NK-92 treated with Interleukin-12 subunit alpha and Interleukin-12 subunit beta, amount 100 ng/mL, for 24 hours (cell line): ENCODE data around the gene OSBPL8.
"Not testable (repeated sequence)": the region's sequence is repeated elsewhere in the genome, so short reads cannot be mapped to it uniquely, and the experiment has no call there.

Experiments used
- DNase-seq: peaks from one replicate; lab custom pipeline; 2025; lab: John Stamatoyannopoulos, UW

OSBPL8 gene

GRCh38 chr12:76360316-76360715, 199.3 kb downstream of the OSBPL8 start:
- no peak for DNase-seq

- no peak for DNase-seq
Measured at GRCh38 chr12:76356071-76356470, 203.5 kb downstream of the OSBPL8 start.

- DNase-seq = peak; percentile 71
Measured at GRCh38 chr12:76348079-76348901, 211.3 kb downstream of the OSBPL8 start, which contains the start of gene BBS10. Gene BBS10 (minus strand): TSS chr12:76348415. CDS start chr12:76348358, 57 bp downstream.

- no peak for DNase-seq
Measured at GRCh38 chr12:76346798-76347420, 212.7 kb downstream of the OSBPL8 start.

- no peak for DNase-seq
Measured at GRCh38 chr12:76346236-76346635, 213.3 kb downstream of the OSBPL8 start.

GRCh38 chr12:76345569-76345968, 214.0 kb downstream of the OSBPL8 start:
- DNase-seq = no peak

- DNase-seq = no peak
Measured at GRCh38 chr12:76341436-76342030, 218.0 kb downstream of the OSBPL8 start.

- DNase-seq = no peak
Measured at GRCh38 chr12:76340680-76341435, 218.7 kb downstream of the OSBPL8 start.

GRCh38 chr12:76337583-76337982, 222.0 kb downstream of the OSBPL8 start:
- DNase-seq = no peak

GRCh38 chr12:76332606-76333005, 227.0 kb downstream of the OSBPL8 start:
- no peak for DNase-seq

GRCh38 chr12:76329606-76330005, 230.0 kb downstream of the OSBPL8 start:
- no peak for DNase-seq

GRCh38 chr12:76329159-76329558, 230.4 kb downstream of the OSBPL8 start:
- no peak for DNase-seq

- not testable (repeated sequence) for DNase-seq
Measured at GRCh38 chr12:76319595-76320319, 239.8 kb downstream of the OSBPL8 start.

- no peak for DNase-seq
Measured at GRCh38 chr12:76318773-76319594, 240.6 kb downstream of the OSBPL8 start.

GRCh38 chr12:76317976-76318375, 241.6 kb downstream of the OSBPL8 start:
- no peak for DNase-seq

GRCh38 chr12:76316468-76316867, 243.1 kb downstream of the OSBPL8 start:
- no peak for DNase-seq

GRCh38 chr12:76313299-76313698, 246.3 kb downstream of the OSBPL8 start:
- DNase-seq = no peak

- no peak for DNase-seq
Measured at GRCh38 chr12:76312315-76312714, 247.3 kb downstream of the OSBPL8 start.

- no peak for DNase-seq
Measured at GRCh38 chr12:76311796-76312195, 247.8 kb downstream of the OSBPL8 start.

- no peak for DNase-seq
Measured at GRCh38 chr12:76310110-76310509, 249.5 kb downstream of the OSBPL8 start.

- no peak for DNase-seq
Measured at GRCh38 chr12:76308866-76309265, 250.7 kb downstream of the OSBPL8 start.
